ENCODE data around the gene AFG3L2.

The AFG3L2 gene

GRCh38 chr18:12340945-12341660 is 35.9 kb downstream of the AFG3L2 start:
- TF ChIP-seq CTCF (conservative IDR thresholded peaks at IDR 0.05; ENCODE audit: low read length): no peak
- no peak overlapping the region for H3K4me3 ChIP-seq (ENCODE audit: low read length)
- DNase-seq (ENCODE audit: low read depth): no peak

GRCh38 chr18:12338382-12338781 is 38.6 kb downstream of the AFG3L2 start:
- no peak for DNase-seq (ENCODE audit: low read depth)
- TF ChIP-seq CTCF (conservative IDR thresholded peaks at IDR 0.05; ENCODE audit: low read length): no peak
- no peak overlapping the region for H3K4me3 ChIP-seq (ENCODE audit: low read length)

- H3K4me3 ChIP-seq (ENCODE audit: low read length): no peak overlapping the region
- peak; percentile 74 for DNase-seq (ENCODE audit: low read depth)
- no peak for TF ChIP-seq CTCF (conservative IDR thresholded peaks at IDR 0.05; ENCODE audit: low read length)
Measured at GRCh38 chr18:12336887-12337286, 40.1 kb downstream of the AFG3L2 start.

- no peak for DNase-seq (ENCODE audit: low read depth)
- no peak overlapping the region for H3K4me3 ChIP-seq (ENCODE audit: low read length)
- TF ChIP-seq CTCF (conservative IDR thresholded peaks at IDR 0.05; ENCODE audit: low read length): no peak
Measured at GRCh38 chr18:12336171-12336613, 40.8 kb downstream of the AFG3L2 start.

- DNase-seq (ENCODE audit: low read depth): no peak
- TF ChIP-seq CTCF (conservative IDR thresholded peaks at IDR 0.05; ENCODE audit: low read length): no peak
- H3K4me3 ChIP-seq (ENCODE audit: low read length): no peak overlapping the region
Measured at GRCh38 chr18:12335503-12335902, 41.5 kb downstream of the AFG3L2 start.

GRCh38 chr18:12334863-12335262 is 42.2 kb downstream of the AFG3L2 start:
- no peak for DNase-seq (ENCODE audit: low read depth)
- no peak overlapping the region for H3K4me3 ChIP-seq (ENCODE audit: low read length)
- no peak for TF ChIP-seq CTCF (conservative IDR thresholded peaks at IDR 0.05; ENCODE audit: low read length)

GRCh38 chr18:12334366-12334808 is 42.6 kb downstream of the AFG3L2 start:
- no peak for TF ChIP-seq CTCF (conservative IDR thresholded peaks at IDR 0.05; ENCODE audit: low read length)
- DNase-seq (ENCODE audit: low read depth): no peak
- no peak overlapping the region for H3K4me3 ChIP-seq (ENCODE audit: low read length)
